Motor neuron (in vitro differentiated cells): Measurements from ENCODE around the gene ARL3. TPM values are rescaled to one million over a fixed set of nuclear protein-coding genes. Genes with fewer than 3 reads are reported as not detected.
"Not testable (repeated sequence)": the region's sequence is repeated elsewhere in the genome, so short reads cannot be mapped to it uniquely, and the experiment has no call there.

Experiments
- ATAC-seq, 8 experiments: fragments of 200-7000 bp; cut with Tn5 transposase; replicated peaks in 6 of 8; 2 replicates each; pipeline ENCODE4 v1.8.0; 2021; ENCODE audit warnings: mild to moderate bottlenecking in 8 of 8, moderate library complexity in 8 of 8
- H3K27ac ChIP-seq, 2 donors: fragments of 250-450 bp; sonication (Bioruptor Pico); 2 replicates each; pipeline ENCODE4 v1.9.0; 2021; ENCODE audit warnings: antibody characterized with exemption in 2 of 2, mild to moderate bottlenecking in 2 of 2, moderate library complexity in 1 of 2
- H3K4me1 ChIP-seq, 2 donors: fragments of 250-450 bp; sonication (Bioruptor Pico); replicated peaks in 1 of 2; 2 replicates each; pipeline ENCODE4 v1.6.1; 2021; ENCODE audit warnings: antibody characterized with exemption in 2 of 2, mild to moderate bottlenecking in 2 of 2, moderate library complexity in 1 of 2
- H3K4me3 ChIP-seq, 5 donors: fragments of 250-450 bp; sonication (Bioruptor Pico); 2 replicates each; pipeline ENCODE4 v1.9.0; 2021; ENCODE audit warnings: antibody characterized with exemption in 5 of 5, mild to moderate bottlenecking in 5 of 5, moderate library complexity in 4 of 5
- WGBS, 10 experiments: fragments of 450-650 bp; shearing (Covaris generic); methylation state at CpG; one replicate each; pipeline ENCODE4 v1.0.0; 2022; 5-methylcytosine and 5-hydroxymethylcytosine counted together
- in situ Hi-C, 9 experiments: fragments of 400-800 bp; cut with MboI; loops; one replicate each; pipeline ENCODE4 v1.15.0; 2021; ENCODE audit warnings: low sequenced_read_pairs in 9 of 9, low pct_unique_long_range_greater_than_20kb in 2 of 9; ENCODE audit not compliant: unreplicated experiment in 9 of 9
- total RNA-seq, 8 experiments: library from RNA; unstranded; fragments of 300-600 nt; gene quantifications; 2 replicates each; pipeline versions ENCODE4 v1.2.3 to v1.2.4, GENCODE V29; 2022

Gene ARL3
- total RNA-seq, 8 experiments from 2014 or later: 4.9 to 29.8 (median 19.4) TPM

- 0 to 60% (median 50%) methylated on average over 2 to 7 of the region's 30 CpGs; no CpG with 5 or more reads in 5 of the 10 experiments for WGBS, 10 experiments
- peak; percentile 97 to 100 (median 99) for ATAC-seq
- in situ Hi-C loops: loop anchor here in 5 of 9 experiments (10.0 to 25.0 kb wide), 4 partner anchors 158 to 333 kb away; partner anchors contain the start of gene CNNM2 (in 3 of the 5)
- Histone ChIP-seq H3K4me3 (no peak overlapping the region), H3K4me1 (peaks cover 0 to 11% of the 10 kb centered on the region in 2 donors), H3K27ac (peak overlapping the region in 1 of 2 donors; percentile 15)
Measured at GRCh38 chr10:102729029-102730026, 15.1 kb upstream of the ARL3 start.

- ATAC-seq: no peak
- H3K4me3 ChIP-seq: no peak overlapping the region
- WGBS, 10 experiments: 66 to 100% (median 89%) methylated on average over 1 to 9 of the region's 13 CpGs; no CpG with 5 or more reads in 1 of the 10 experiments
- peaks cover 1 to 11% of the 10 kb centered on the region in 2 donors for H3K4me1 ChIP-seq
- in situ Hi-C loops: loop anchor here in 5 of 9 experiments (10.0 to 25.0 kb wide), 4 partner anchors 160 to 335 kb away; partner anchors contain the start of gene CNNM2 (in 3 of the 5)
- H3K27ac ChIP-seq: no peak overlapping the region
Measured at GRCh38 chr10:102727037-102727818, 13.0 kb upstream of the ARL3 start.

- no peak overlapping the region for H3K27ac ChIP-seq
- in situ Hi-C loops: loop anchor here in 5 of 9 experiments (10.0 to 25.0 kb wide), 4 partner anchors 161 to 336 kb away; partner anchors contain the start of gene CNNM2 (in 3 of the 5)
- peaks cover 3 to 17% of the 10 kb centered on the region in 2 donors for H3K4me1 ChIP-seq
- 40 to 93% (median 82%) methylated on average over 1 to 2 of the region's 3 CpGs; no CpG with 5 or more reads in 7 of the 10 experiments for WGBS, 10 experiments
- no peak for ATAC-seq
- no peak overlapping the region for H3K4me3 ChIP-seq
Measured at GRCh38 chr10:102726274-102726673, 12.1 kb upstream of the ARL3 start.

GRCh38 chr10:102723989-102724388, 9.8 kb upstream of the ARL3 start:
- no peak overlapping the region for H3K27ac ChIP-seq
- no peak for ATAC-seq
- H3K4me1 ChIP-seq: peaks cover 10 to 14% of the 10 kb centered on the region in 2 donors
- in situ Hi-C loops: loop anchor here in 1 of 9 experiments (10.0 kb wide), 1 partner anchor 181 kb away; no protein-coding TSS in a partner anchor
- WGBS, 10 experiments: 80 to 100% (median 100%) methylated on average over 1 to 4 of the region's 4 CpGs
- H3K4me3 ChIP-seq: no peak overlapping the region

- peaks cover 17 to 22% of the 10 kb centered on the region in 2 donors for H3K4me1 ChIP-seq
- 20 to 92% (median 52%) methylated on average over 1 to 4 of the region's 4 CpGs; no CpG with 5 or more reads in 2 of the 10 experiments for WGBS, 10 experiments
- in situ Hi-C loops: loop anchor here in 1 of 9 experiments (10.0 kb wide), 1 partner anchor 183 kb away; no protein-coding TSS in a partner anchor
- H3K4me3 ChIP-seq: no peak overlapping the region
- ATAC-seq: peak in 5 of 8 experiments; percentile 17 to 45 (median 29)
- no peak overlapping the region for H3K27ac ChIP-seq
Measured at GRCh38 chr10:102721954-102722353, 7.8 kb upstream of the ARL3 start.

GRCh38 chr10:102720775-102721301, 6.6 kb upstream of the ARL3 start:
- H3K4me1 ChIP-seq: peaks cover 17 to 23% of the 10 kb centered on the region in 2 donors
- no peak overlapping the region for H3K27ac ChIP-seq
- peak in 2 of 8 experiments; percentile 27 to 36 for ATAC-seq
- H3K4me3 ChIP-seq: no peak overlapping the region
- in situ Hi-C loops: loop anchor here in 1 of 9 experiments (10.0 kb wide), 1 partner anchor 184 kb away; no protein-coding TSS in a partner anchor
- 47 to 100% (median 90%) methylated on average over 2 to 6 of the region's 6 CpGs; no CpG with 5 or more reads in 2 of the 10 experiments for WGBS, 10 experiments

GRCh38 chr10:102720337-102720736, 6.1 kb upstream of the ARL3 start:
- in situ Hi-C loops: loop anchor here in 1 of 9 experiments (10.0 kb wide), 1 partner anchor 184 kb away; no protein-coding TSS in a partner anchor
- ATAC-seq: no peak
- H3K4me3 ChIP-seq: no peak overlapping the region
- 88 to 100% (median 100%) methylated on average over 1 to 2 of the region's 3 CpGs; no CpG with 5 or more reads in 4 of the 10 experiments for WGBS, 10 experiments
- peaks cover 19 to 28% of the 10 kb centered on the region in 2 donors for H3K4me1 ChIP-seq
- H3K27ac ChIP-seq: no peak overlapping the region

- 56 to 100% (median 80%) methylated on average over 1 to 3 of the region's 3 CpGs; no CpG with 5 or more reads in 3 of the 10 experiments for WGBS, 10 experiments
- ATAC-seq: no peak
- Histone ChIP-seq H3K4me3 (no peak overlapping the region), H3K27ac (peak overlapping the region; percentile 10 to 14), H3K4me1 (peaks cover 22 to 30% of the 10 kb centered on the region in 2 donors)
- in situ Hi-C loops: no loop called here
Measured at GRCh38 chr10:102718220-102718619, 4.0 kb upstream of the ARL3 start.

GRCh38 chr10:102716900-102717565, 2.8 kb upstream of the ARL3 start:
- in situ Hi-C loops, H3K4me3 ChIP-seq, H3K27ac ChIP-seq, ATAC-seq: not testable (repeated sequence)
- peaks cover 25 to 29% of the 10 kb centered on the region in 2 donors for H3K4me1 ChIP-seq
- WGBS, 10 experiments: 94 to 100% (median 96%) methylated on average over 2 to 14 of the region's 18 CpGs; no CpG with 5 or more reads in 4 of the 10 experiments

GRCh38 chr10:102715880-102716279, 1.7 kb upstream of the ARL3 start:
- in situ Hi-C loops: no loop called here
- Histone ChIP-seq H3K4me3 (no peak overlapping the region), H3K4me1 (peaks cover 24 to 25% of the 10 kb centered on the region in 2 donors), H3K27ac (no peak overlapping the region)
- 50 to 100% (median 80%) methylated on average over 1 of the region's 1 CpG; no CpG with 5 or more reads in 4 of the 10 experiments for WGBS, 10 experiments
- no peak for ATAC-seq

- WGBS, 10 experiments: 3 to 20% (median 5%) methylated on average over 1 to 11 of the region's 46 CpGs; no CpG with 5 or more reads in 6 of the 10 experiments
- peak within 1 kb of the TSS; percentile 85 to 90 for H3K27ac ChIP-seq
- ATAC-seq: peak; percentile 11 to 42 (median 30)
- in situ Hi-C loops: no loop called here
- peak within 1 kb of the TSS; percentile 66 to 95 (median 70) for H3K4me3 ChIP-seq
- peaks cover 24 to 25% of the 10 kb centered on the region in 2 donors for H3K4me1 ChIP-seq
Measured at GRCh38 chr10:102714621-102715455, 641 bp upstream of the ARL3 start, which contains the start of gene SFXN2. Gene SFXN2 (plus strand): TSS chr10:102714636. CDS start chr10:102726637, 12,001 bp downstream.
